OCI-LY7 (cell line): Measurements from ENCODE around the gene DNER.

ENCODE experiments used
- EZH2phosphoT487 ChIP-seq: fragments of 200-600 bp; sonication (generic); IDR thresholded peaks from 2 replicates; pipeline ENCODE4 v1.6.1; 2018; ENCODE audit warnings: low read depth, borderline replicate concordance, mild to moderate bottlenecking, mixed run types, antibody characterized with exemption, low read length, moderate library complexity, mixed read lengths
- TF ChIP-seq, protein P1 (sequence below): fragments of 200-600 bp; sonication (generic); conservative IDR thresholded peaks from 2 replicates; pipeline ENCODE4 v1.5.1; 2014; ENCODE audit warnings: mild to moderate bottlenecking, antibody characterized with exemption, low read length, moderate library complexity, mixed read lengths

DNA sequence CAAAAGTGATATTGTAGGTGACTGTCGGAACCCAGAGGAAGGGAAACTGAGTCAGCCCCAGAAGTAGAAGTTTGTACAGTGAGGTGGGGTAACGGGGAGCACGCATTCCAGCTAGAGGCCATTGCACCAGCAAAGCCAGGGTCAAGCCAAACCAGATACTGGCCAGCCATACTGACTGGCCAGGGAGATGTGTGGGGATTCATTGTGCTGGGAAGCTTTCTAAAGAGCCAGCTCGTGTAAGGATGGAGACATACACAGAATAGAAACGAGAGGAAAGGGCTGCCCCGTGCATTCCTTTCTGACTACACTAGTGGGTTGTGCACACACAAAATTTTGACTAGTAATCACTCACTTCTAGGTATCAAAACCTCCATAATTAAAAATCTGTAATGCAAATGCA lies 268.0 kb downstream of the DNER start:
- TF ChIP-seq, protein P1, sequence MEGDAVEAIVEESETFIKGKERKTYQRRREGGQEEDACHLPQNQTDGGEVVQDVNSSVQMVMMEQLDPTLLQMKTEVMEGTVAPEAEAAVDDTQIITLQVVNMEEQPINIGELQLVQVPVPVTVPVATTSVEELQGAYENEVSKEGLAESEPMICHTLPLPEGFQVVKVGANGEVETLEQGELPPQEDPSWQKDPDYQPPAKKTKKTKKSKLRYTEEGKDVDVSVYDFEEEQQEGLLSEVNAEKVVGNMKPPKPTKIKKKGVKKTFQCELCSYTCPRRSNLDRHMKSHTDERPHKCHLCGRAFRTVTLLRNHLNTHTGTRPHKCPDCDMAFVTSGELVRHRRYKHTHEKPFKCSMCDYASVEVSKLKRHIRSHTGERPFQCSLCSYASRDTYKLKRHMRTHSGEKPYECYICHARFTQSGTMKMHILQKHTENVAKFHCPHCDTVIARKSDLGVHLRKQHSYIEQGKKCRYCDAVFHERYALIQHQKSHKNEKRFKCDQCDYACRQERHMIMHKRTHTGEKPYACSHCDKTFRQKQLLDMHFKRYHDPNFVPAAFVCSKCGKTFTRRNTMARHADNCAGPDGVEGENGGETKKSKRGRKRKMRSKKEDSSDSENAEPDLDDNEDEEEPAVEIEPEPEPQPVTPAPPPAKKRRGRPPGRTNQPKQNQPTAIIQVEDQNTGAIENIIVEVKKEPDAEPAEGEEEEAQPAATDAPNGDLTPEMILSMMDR, result no peak
- TF ChIP-seq EZH2phosphoT487, result no peak
